ENCODE results near the gene GABRG1. TPM values are rescaled to one million over a fixed set of nuclear protein-coding genes. Genes with fewer than 3 reads are reported as not detected.

Gene GABRG1
- total RNA-seq = 30.2 TPM

DNA sequence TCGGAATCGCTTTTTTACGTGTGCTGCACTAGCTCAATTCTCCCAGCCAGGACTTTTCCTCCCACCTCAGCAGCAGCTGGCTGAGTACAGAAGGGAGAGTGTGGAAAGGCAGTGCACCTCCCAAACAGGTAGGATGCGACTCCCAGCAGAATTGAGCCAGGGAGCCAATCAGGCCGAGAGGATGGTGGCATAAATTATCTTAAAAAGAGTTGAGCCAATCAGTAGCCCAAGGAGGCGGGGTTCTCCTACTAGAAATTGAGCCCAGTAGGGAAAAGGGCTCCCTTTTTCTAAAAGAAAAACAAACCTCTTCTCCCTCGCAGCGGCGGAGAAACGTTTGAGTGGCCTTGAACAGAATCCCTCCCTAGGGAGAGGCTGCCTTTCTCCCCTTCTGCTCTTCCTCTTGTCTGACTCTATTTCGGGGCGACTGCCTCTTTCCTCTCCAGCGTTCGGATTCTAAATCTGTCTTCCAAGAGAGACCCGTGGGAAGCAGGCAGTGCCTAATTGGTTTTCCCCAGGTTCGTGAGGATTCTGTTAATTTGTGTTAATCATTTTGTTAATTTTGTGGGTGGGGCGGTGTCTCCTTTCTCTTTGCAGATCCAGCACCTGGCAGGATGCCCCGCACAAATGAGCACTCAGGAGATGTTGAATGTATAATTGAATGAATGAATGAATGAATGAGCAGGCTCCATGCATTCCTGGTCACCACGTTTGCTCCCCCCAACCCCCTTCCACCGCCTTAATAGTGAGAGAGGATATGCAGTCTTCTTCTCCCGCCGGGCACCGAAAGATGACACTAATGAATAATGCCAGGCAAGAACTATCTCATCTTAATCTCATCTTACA lies at the start of gene GABRG1:
GABRG1 (minus strand) TSS at position 142 of the 843 bp plus-strand sequence; CDS start at position 1, 141 bp downstream.
- FAIRE-seq = no peak
- no peak for DNase-seq (ENCODE audit: low spot score in 2 of 2)

DNA sequence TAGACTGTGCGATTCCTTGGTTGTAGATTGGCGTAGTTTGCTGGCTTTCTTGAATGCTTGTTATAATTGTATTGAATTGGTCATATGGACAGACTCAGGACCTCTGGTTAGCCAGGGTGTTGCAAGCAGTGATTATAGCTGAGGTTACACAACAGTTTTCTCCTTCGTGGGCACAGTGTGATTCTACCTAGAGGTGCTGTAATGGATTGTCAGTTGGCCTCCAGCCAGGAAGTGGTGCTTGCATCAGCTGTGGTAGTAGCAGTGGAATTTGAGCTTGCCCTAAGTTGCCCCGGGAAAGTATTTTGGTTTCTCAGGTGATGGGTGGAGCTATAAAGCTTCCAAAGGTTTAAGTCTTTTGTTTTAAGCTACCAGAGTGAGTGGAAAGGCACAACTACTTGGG lies 23.1 kb upstream of the GABRG1 start:
- no peak for FAIRE-seq
- no peak for DNase-seq (ENCODE audit: low spot score in 2 of 2)

DNA sequence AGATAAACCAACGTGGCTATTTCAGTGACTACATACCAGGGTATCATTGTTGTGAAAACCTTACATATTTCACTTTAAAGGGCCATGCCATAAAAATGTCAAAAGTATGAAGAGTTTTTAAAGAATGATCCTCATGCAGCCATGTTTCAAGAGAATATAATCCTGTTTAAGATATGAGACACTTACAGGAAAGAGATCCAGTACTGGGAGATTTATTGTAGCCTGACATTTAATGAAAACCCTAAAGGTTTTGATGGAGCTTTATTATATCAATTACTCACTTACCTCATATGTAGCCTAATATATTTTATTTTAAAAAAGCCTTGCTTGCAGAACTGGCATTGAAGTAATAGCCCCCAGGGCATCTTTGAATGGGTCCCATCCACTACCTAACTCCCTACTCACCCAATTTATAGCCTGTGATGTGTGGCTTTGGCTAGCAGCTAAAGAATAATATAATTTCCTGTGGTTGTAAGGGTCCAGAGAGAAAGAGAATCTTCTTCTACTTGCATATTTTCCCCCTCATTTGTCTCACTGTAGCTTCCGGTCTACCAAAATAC lies 7.7 kb upstream of the GABRG1 start:
- FAIRE-seq (no peak), DNase-seq (ENCODE audit: low spot score in 2 of 2) (no peak)

DNA sequence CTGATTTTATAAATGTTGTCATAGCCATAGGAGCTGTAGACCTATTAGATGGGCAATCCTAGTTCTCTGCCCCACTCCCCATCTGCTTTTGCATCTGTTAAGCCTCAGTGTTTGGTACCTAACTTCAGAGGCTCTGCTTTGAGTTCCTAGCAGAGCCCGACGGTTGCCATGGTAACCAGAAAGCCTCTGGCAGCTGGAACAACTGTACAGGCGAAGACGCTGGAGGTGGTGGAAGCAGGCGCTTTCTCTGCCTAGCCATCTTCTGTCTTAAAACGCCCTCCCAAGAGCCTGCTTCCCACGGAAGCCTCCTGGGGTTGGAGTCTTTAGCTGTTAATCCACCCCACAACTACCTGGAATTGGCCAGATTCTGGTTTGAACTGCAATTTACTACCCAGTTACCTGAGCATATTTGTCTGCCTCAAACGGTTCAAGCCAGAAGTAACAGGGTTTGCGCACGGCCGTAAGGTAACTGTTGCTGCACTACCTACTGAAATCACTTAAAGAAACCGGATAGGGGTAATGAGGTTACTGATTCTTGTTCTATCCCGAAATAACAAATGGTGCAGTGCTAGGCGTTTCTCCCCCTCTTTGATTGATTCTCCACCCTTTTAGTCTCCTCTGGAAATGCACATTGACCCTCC lies 1.0 kb upstream of the GABRG1 start:
- no peak for DNase-seq (ENCODE audit: low spot score in 2 of 2)

DNA sequence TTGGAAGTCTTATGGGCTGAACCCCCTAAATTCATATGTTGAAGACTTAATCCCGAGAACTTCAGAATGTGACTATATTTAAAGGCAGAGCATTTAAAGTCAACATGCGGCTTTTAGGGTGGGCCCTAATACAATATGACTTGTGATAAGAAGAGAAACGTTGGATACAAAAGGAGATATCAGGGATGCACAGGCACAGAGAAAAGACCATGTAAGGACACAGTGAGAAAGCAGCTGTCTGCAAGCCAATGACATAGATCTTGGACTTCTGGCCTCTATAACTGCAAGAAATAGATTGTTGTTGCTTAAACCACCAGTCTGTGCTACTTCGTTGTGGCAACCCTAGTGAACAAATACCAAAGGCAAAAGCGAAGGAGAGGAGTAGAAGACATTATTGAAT lies 42.2 kb downstream of the GABRG1 start:
- DNase-seq (ENCODE audit: low spot score in 2 of 2) (no peak), FAIRE-seq (no peak)

More for the DNA sequence above, 1.0 kb upstream of the GABRG1 start:
- FAIRE-seq = no peak

DNA sequence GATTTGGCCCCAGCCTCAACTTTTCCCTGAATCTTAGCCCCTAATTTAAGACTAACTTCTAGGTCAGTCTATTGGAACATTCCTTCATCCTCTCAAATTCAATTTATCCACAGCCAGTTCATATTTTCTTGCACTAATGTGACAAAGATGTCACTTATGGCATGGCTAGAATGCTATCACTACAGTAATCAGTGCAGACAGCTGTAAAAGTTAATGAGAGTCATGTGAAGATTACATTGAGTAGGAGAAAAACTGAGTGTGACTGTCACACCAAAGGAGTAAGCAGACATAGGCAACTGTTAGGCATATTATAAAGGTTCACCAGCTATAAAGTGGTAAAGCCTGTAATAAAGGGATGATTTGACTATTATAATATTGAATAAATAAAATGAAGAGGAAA lies 42.6 kb downstream of the GABRG1 start:
- FAIRE-seq (no peak), DNase-seq (ENCODE audit: low spot score in 2 of 2) (no peak)

DNA sequence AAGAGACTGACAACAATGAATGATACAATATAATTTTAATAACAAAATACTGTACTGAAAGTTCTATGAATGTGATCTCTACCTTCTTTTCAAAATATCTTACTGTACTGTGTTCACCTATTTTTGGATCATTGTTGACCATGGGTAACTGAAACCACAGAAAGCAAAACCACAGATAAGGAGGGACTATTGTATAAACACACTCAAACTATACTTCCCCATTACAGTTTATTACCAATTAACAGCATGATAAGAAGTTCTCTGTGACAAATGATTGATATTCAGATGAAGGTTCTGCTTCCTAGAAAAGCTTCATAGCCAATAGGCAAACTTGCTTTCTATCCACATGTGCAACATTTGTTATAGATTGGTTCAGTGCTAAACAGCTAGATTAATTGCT lies 50.1 kb downstream of the GABRG1 start:
- no peak for FAIRE-seq

DNA sequence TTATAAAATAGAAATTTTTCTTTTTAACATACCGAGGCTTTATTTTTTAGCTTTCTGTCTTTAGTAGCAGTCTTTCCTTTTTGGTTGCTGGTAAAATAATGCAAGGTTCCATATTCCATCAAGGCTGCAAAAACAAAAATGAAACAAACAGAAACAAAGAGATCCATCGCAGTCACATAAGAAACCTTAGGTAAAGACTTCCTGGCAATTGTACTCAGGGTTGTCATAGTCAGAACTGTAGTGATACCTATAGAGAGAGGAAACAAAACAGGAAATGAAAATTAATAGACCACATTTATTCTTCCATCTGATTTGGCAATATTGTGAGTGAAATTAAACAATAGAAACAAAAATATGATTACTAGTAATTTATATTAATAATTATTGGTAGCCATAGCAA lies 72.5 kb downstream of the GABRG1 start:
- DNase-seq (ENCODE audit: low spot score in 2 of 2) = no peak
- no peak for FAIRE-seq

More for the DNA sequence above, 50.1 kb downstream of the GABRG1 start:
- DNase-seq (ENCODE audit: low spot score in 2 of 2) = no peak

DNA sequence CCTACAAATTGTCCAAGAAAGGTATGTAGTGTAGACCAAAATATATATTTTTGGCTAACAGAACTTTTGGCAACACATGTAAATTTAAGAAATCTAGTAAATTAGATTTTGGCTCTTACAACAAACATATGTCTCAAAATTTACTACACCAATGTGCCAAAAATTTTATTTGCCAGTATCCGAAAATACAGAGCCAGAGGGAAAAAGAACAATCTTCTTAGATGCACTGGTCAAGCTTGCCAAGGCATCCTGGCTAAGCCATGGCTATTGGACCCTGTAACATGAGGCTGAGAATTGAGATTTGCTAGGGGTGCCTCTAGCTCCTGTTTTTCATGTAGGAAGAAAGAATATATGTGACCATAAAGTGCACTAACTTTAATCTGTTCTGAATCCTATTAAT lies 91.8 kb downstream of the GABRG1 start:
- FAIRE-seq = no peak
- no peak for DNase-seq (ENCODE audit: low spot score in 2 of 2)

DNA sequence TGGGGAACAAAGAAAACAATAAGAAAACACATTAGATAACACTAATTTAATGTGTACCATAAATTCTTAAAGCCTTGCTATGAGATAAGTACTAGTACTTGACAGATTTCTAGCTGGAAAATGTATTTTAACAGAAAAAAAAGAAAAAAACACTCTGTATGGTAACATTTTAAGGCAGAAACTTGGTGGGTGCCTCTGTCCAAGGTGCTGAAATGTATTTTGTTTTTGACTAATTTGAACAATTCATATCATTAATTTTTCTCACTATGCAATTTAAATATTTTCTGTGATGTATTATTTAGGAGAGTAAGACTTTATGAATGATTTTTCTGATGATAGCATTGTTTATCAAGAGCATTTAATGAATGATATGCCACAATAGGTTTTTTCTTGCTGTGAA lies 107.5 kb downstream of the GABRG1 start:
- FAIRE-seq = no peak
- DNase-seq (ENCODE audit: low spot score in 2 of 2) = no peak

DNA sequence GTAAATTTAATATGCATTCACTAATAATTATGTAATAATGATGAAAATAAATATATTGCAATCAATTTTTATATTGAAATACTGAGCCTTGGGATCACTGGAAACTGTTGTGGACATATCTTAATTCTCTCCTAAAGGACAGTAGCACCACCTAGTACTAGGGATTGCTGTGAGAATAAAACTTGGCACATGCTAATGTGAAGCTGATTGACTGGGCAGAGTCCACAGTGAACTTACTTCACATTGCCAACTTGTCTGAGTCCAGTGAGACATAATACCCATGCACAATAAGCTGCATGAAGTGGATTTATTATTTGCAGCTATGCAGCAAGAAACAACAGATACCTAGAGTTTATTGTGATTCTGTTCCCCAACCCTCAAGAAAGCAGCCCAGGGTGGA lies 131.1 kb downstream of the GABRG1 start:
- no peak for FAIRE-seq
- no peak for DNase-seq (ENCODE audit: low spot score in 2 of 2)

DNA sequence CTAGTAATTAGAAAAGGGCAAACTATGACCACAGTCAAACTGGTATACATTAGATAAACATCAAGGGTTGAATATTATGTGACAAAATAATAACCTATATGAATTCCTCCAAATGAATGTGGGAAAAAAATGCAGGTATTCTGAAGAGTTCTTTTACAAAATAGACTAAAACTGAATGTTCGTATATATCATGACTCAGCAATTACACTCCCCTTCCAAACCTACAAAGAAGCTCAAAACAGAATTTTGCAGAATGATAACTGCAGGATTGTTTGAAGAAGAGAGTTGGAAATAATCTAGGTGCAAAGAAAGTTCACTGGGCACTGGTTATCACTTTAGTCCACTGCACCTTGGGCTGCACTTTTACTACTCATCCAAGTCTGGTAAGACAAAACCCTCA lies 134.1 kb downstream of the GABRG1 start:
- no peak for FAIRE-seq
- no peak for DNase-seq (ENCODE audit: low spot score in 2 of 2)

DNA sequence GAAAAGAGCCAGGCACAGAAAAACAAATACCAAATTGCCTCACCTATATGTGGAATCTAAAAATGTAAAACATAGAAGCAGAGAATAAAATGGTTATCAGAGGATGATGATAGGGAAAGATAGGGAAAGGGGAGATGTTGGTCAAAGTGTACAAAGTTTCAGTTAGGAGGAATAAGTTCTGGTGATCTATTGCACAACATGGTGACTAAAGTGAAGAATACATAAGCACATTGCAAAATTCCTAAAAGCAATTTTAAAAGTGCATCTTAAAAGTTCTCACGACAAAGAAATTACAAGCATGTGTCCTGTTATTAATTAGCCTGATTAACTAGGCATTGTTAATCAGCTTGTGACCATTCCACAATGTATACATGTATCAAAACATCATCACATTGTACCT lies 136.0 kb downstream of the GABRG1 start:
- FAIRE-seq (no peak), DNase-seq (ENCODE audit: low spot score in 2 of 2) (no peak)
